Measurements from ENCODE around the gene CERCAM. TPM values are rescaled to one million over a fixed set of nuclear protein-coding genes. Genes with fewer than 3 reads are reported as not detected.

Gene CERCAM
- total RNA-seq, 4 donors from 2014 or later: 3.3 to 16.5 (median 5.9) TPM

GRCh38 chr9:128469070-128469469 is 48.4 kb downstream of the CERCAM start:
- Histone ChIP-seq H3K9me3 (no peaks in the 10 kb centered on the region), H3K4me3 (no peak overlapping the region), H3K27me3 (no peaks in the 10 kb centered on the region), H3K4me1 (no peaks in the 10 kb centered on the region), H3K27ac (no peak overlapping the region), H3K36me3 (peaks cover 0 to 46% (median 0%) of the 10 kb centered on the region in 3 donors)
- TF ChIP-seq POLR2A (IDR thresholded peaks at IDR 0.05) (no peak), CTCF (IDR thresholded peaks at IDR 0.05) (no peak)
- no peak for DNase-seq

GRCh38 chr9:128470560-128470959 is 49.9 kb downstream of the CERCAM start:
- H3K27ac ChIP-seq: no peak overlapping the region
- H3K27me3 ChIP-seq: no peaks in the 10 kb centered on the region
- TF ChIP-seq POLR2A (IDR thresholded peaks at IDR 0.05) (no peak), CTCF (IDR thresholded peaks at IDR 0.05) (no peak)
- DNase-seq: no peak
- no peaks in the 10 kb centered on the region for H3K4me1 ChIP-seq
- H3K9me3 ChIP-seq: no peaks in the 10 kb centered on the region
- H3K4me3 ChIP-seq: no peak overlapping the region
- peaks cover 0 to 50% (median 0%) of the 10 kb centered on the region in 3 donors for H3K36me3 ChIP-seq

GRCh38 chr9:128473104-128473503 is 52.4 kb downstream of the CERCAM start:
- H3K36me3 ChIP-seq: peaks cover 0 to 66% (median 0%) of the 10 kb centered on the region in 3 donors
- no peaks in the 10 kb centered on the region for H3K4me1 ChIP-seq
- no peak overlapping the region for H3K27ac ChIP-seq
- no peak for DNase-seq
- no peaks in the 10 kb centered on the region for H3K27me3 ChIP-seq
- no peak for TF ChIP-seq CTCF (IDR thresholded peaks at IDR 0.05)
- no peak for TF ChIP-seq POLR2A (IDR thresholded peaks at IDR 0.05)
- no peak overlapping the region for H3K4me3 ChIP-seq
- H3K9me3 ChIP-seq: no peaks in the 10 kb centered on the region

GRCh38 chr9:128475867-128476266 is 55.2 kb downstream of the CERCAM start:
- no peak overlapping the region for H3K4me3 ChIP-seq
- peaks cover 0 to 62% (median 0%) of the 10 kb centered on the region in 3 donors for H3K36me3 ChIP-seq
- no peak for TF ChIP-seq POLR2A (IDR thresholded peaks at IDR 0.05)
- TF ChIP-seq CTCF (IDR thresholded peaks at IDR 0.05): no peak
- no peaks in the 10 kb centered on the region for H3K4me1 ChIP-seq
- DNase-seq: no peak
- H3K27ac ChIP-seq: no peak overlapping the region
- no peaks in the 10 kb centered on the region for H3K9me3 ChIP-seq
- no peaks in the 10 kb centered on the region for H3K27me3 ChIP-seq

- H3K36me3 ChIP-seq: peaks cover 0 to 78% (median 0%) of the 10 kb centered on the region in 3 donors
- no peak overlapping the region for H3K4me3 ChIP-seq
- no peaks in the 10 kb centered on the region for H3K27me3 ChIP-seq
- no peaks in the 10 kb centered on the region for H3K4me1 ChIP-seq
- no peak overlapping the region for H3K27ac ChIP-seq
- DNase-seq: no peak
- TF ChIP-seq POLR2A (IDR thresholded peaks at IDR 0.05) (no peak), CTCF (IDR thresholded peaks at IDR 0.05) (no peak)
- H3K9me3 ChIP-seq: no peaks in the 10 kb centered on the region
Observed at GRCh38 chr9:128479262-128479661, 58.6 kb downstream of the CERCAM start.

- Histone ChIP-seq H3K27me3 (no peaks in the 10 kb centered on the region), H3K9me3 (no peaks in the 10 kb centered on the region), H3K36me3 (peaks cover 0 to 80% (median 0%) of the 10 kb centered on the region in 3 donors), H3K4me1 (no peaks in the 10 kb centered on the region), H3K27ac (no peak overlapping the region), H3K4me3 (no peak overlapping the region)
- DNase-seq: no peak
- TF ChIP-seq POLR2A (IDR thresholded peaks at IDR 0.05): no peak
- TF ChIP-seq CTCF (IDR thresholded peaks at IDR 0.05): no peak
Observed at GRCh38 chr9:128481561-128481960, 60.9 kb downstream of the CERCAM start.
